SK-N-SH treated with all-trans-retinoic acid at 6 μM for 48 hours (cell line): Measurements from ENCODE around the gene CTU1.

Source experiments
- ATAC-seq: fragments of 200-7000 bp; cut with Tn5 transposase; 3 replicates; pipeline ENCODE4 v1.9.1; 2020; ENCODE audit warnings: mild to moderate bottlenecking, moderate library complexity
- ARNTL ChIP-seq: fragments of 450-650 bp; formaldehyde crosslinking; IDR thresholded peaks from 2 replicates; pipeline ENCODE4 v1.5.0; 2020; ENCODE audit warnings: low read depth, mild to moderate bottlenecking, moderate library complexity, borderline replicate concordance
- BACH2 ChIP-seq: fragments of 250-450 bp; sonication (Bioruptor Pico); IDR thresholded peaks from 2 replicates; pipeline ENCODE4 v1.9.0; 2021; ENCODE audit warnings: mild to moderate bottlenecking, borderline replicate concordance
- CSDC2 ChIP-seq: fragments of 250-450 bp; sonication (Bioruptor Pico); IDR thresholded peaks from 2 replicates; pipeline ENCODE4 v1.5.0; 2020; ENCODE audit warnings: mild to moderate bottlenecking, moderate library complexity
- ESRRG ChIP-seq: fragments of 250-450 bp; sonication (Bioruptor Pico); IDR thresholded peaks from 2 replicates; pipeline ENCODE4 v1.6.1; 2021; ENCODE audit warnings: mild to moderate bottlenecking
- GLIS3 ChIP-seq: fragments of 250-450 bp; sonication (Bioruptor Pico); IDR thresholded peaks from 2 replicates; pipeline ENCODE4 v1.5.0; 2020; ENCODE audit warnings: mild to moderate bottlenecking, moderate library complexity
- ISL1 ChIP-seq: fragments of 250-450 bp; sonication (Bioruptor Pico); IDR thresholded peaks from 2 replicates; pipeline ENCODE4 v2.1.2; 2022; ENCODE audit warnings: mild to moderate bottlenecking, moderate library complexity
- OSR1 ChIP-seq: fragments of 250-450 bp; sonication (Bioruptor Pico); IDR thresholded peaks from 2 replicates; pipeline ENCODE4 v1.8.0; 2022; ENCODE audit warnings: moderate library complexity, mild to moderate bottlenecking, inconsistent platforms
- PATZ1 ChIP-seq: fragments of 250-450 bp; sonication (Bioruptor Pico); IDR thresholded peaks from 2 replicates; pipeline ENCODE4 v1.8.0; 2020; ENCODE audit warnings: mild to moderate bottlenecking, moderate library complexity, borderline replicate concordance
- PPARA ChIP-seq: fragments of 250-450 bp; sonication (Bioruptor Pico); IDR thresholded peaks from 2 replicates; pipeline ENCODE4 v1.5.0; 2020; ENCODE audit warnings: mild to moderate bottlenecking, borderline replicate concordance
- RARB ChIP-seq: fragments of 250-450 bp; sonication (Bioruptor Pico); IDR thresholded peaks from 2 replicates; pipeline ENCODE4 v1.8.0; 2021; ENCODE audit warnings: mild to moderate bottlenecking, moderate library complexity
- SNAI2 ChIP-seq: fragments of 250-450 bp; sonication (Bioruptor Pico); IDR thresholded peaks from 2 replicates; pipeline ENCODE4 v1.5.0; 2020; ENCODE audit warnings: mild to moderate bottlenecking, moderate library complexity
- TCF4 ChIP-seq: fragments of 250-450 bp; sonication (Bioruptor Pico); IDR thresholded peaks from 2 replicates; pipeline ENCODE4 v1.8.0; 2021; ENCODE audit warnings: mild to moderate bottlenecking, moderate library complexity, borderline replicate concordance
- TOX ChIP-seq: fragments of 250-450 bp; sonication (Bioruptor Pico); IDR thresholded peaks from 2 replicates; pipeline ENCODE4 v1.8.0; 2021; ENCODE audit warnings: mild to moderate bottlenecking, moderate library complexity, borderline replicate concordance
- ZC3H10 ChIP-seq: fragments of 250-450 bp; sonication (Bioruptor Pico); IDR thresholded peaks from 2 replicates; pipeline ENCODE4 v1.5.1; 2021; ENCODE audit warnings: mild to moderate bottlenecking, moderate library complexity
- ZFP30 ChIP-seq: fragments of 450-650 bp; formaldehyde crosslinking; IDR thresholded peaks from 2 replicates; pipeline ENCODE4 v1.5.0; 2022; ENCODE audit warnings: mild to moderate bottlenecking, moderate library complexity
- ZNF70 ChIP-seq: fragments of 450-650 bp; formaldehyde crosslinking; IDR thresholded peaks from 2 replicates; pipeline ENCODE4 v1.5.0; 2020; ENCODE audit warnings: mild to moderate bottlenecking, moderate library complexity
- ZNF8 ChIP-seq: fragments of 450-650 bp; formaldehyde crosslinking; IDR thresholded peaks from 2 replicates; pipeline ENCODE4 v1.5.0; 2020; ENCODE audit warnings: mild to moderate bottlenecking, moderate library complexity
- TF ChIP-seq, protein P1 (sequence below): fragments of 250-450 bp; sonication (Bioruptor Pico); IDR thresholded peaks from 2 replicates; pipeline ENCODE4 v1.5.1; 2020; ENCODE audit warnings: low read depth, mild to moderate bottlenecking, moderate library complexity
- TF ChIP-seq, protein P2 (sequence below): fragments of 250-450 bp; sonication (Bioruptor Pico); IDR thresholded peaks from 2 replicates; pipeline ENCODE4 v1.8.0; 2021; ENCODE audit warnings: low read depth, mild to moderate bottlenecking, moderate library complexity, borderline replicate concordance
- TF ChIP-seq, protein P3 (sequence below): fragments of 250-450 bp; sonication (Bioruptor Pico); IDR thresholded peaks from 2 replicates; pipeline ENCODE4 v1.5.1; 2021; ENCODE audit warnings: mild to moderate bottlenecking, moderate library complexity
- TF ChIP-seq, protein P4 (sequence below): fragments of 250-450 bp; sonication (Bioruptor Pico); IDR thresholded peaks from 2 replicates; pipeline ENCODE4 v1.5.0; 2020; ENCODE audit warnings: mild to moderate bottlenecking, moderate library complexity

CTU1 gene

GRCh38 chr19:51070334-51071094 is 37.7 kb downstream of the CTU1 start (continued):
- no peak for TF ChIP-seq ZNF8 (CRISPR knock-in tag)
- no peak for TF ChIP-seq TOX (CRISPR knock-in tag)
- TF ChIP-seq, protein P1, sequence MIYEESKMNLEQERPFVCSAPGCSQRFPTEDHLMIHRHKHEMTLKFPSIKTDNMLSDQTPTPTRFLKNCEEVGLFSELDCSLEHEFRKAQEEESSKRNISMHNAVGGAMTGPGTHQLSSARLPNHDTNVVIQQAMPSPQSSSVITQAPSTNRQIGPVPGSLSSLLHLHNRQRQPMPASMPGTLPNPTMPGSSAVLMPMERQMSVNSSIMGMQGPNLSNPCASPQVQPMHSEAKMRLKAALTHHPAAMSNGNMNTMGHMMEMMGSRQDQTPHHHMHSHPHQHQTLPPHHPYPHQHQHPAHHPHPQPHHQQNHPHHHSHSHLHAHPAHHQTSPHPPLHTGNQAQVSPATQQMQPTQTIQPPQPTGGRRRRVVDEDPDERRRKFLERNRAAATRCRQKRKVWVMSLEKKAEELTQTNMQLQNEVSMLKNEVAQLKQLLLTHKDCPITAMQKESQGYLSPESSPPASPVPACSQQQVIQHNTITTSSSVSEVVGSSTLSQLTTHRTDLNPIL (CRISPR knock-in tag), result no peak
- no peak for TF ChIP-seq ZNF70
- no peak for TF ChIP-seq ESRRG (CRISPR knock-in tag)
- no peak for TF ChIP-seq CSDC2 (CRISPR knock-in tag)
- TF ChIP-seq ZC3H10, result no peak
- TF ChIP-seq ISL1 (CRISPR knock-in tag), result no peak
- TF ChIP-seq SNAI2 (CRISPR knock-in tag), result no peak

DNA sequence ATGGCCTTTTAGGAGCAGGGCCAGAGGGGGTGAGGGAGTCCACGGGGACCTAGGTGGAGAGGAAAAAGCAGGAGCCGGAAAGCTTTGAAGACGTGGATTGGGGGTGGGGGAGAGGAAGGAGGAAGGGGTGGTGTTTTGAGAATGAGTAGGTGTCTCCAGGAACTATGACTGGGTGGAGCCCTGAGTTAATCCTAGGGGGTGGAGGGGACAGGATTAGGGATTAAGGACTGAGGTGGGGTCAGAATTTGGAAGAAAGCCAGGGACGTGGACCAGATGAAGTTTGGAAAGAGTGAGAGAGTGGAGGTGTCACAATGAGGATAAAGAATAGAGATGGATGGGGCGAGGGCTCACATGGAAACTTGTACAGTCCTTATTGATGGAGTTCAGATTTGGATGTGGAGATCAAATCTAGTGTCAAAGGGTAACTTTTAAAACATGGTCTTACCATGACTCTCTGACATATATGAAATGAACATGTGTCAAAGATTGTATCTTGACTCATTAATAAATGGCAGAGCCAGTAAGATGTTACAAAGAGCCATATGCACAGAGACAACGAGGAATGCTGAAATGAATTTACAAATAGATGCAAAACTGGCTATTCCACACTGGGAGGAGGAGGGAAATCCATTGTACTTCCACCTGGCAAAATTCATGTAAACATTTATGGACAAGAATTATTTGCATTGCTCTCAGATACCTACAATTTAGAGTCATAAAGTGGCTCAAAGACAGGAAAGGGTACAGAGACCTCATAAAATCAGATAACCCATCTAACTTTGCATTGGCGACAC is 41.6 kb downstream of the CTU1 start:
- TF ChIP-seq ZFP30 (CRISPR knock-in tag) (no peak), OSR1 (no peak), ZC3H10 (no peak), ZNF8 (CRISPR knock-in tag) (no peak), ZNF70 (no peak), PPARA (CRISPR knock-in tag) (no peak), GLIS3 (CRISPR knock-in tag) (no peak), ARNTL (CRISPR knock-in tag) (no peak), RARB (CRISPR knock-in tag) (no peak), SNAI2 (CRISPR knock-in tag) (no peak), ESRRG (CRISPR knock-in tag) (no peak), BACH2 (no peak), TCF4 (CRISPR knock-in tag) (no peak), CSDC2 (CRISPR knock-in tag) (no peak), PATZ1 (CRISPR knock-in tag) (no peak)
- TF ChIP-seq, protein P2, sequence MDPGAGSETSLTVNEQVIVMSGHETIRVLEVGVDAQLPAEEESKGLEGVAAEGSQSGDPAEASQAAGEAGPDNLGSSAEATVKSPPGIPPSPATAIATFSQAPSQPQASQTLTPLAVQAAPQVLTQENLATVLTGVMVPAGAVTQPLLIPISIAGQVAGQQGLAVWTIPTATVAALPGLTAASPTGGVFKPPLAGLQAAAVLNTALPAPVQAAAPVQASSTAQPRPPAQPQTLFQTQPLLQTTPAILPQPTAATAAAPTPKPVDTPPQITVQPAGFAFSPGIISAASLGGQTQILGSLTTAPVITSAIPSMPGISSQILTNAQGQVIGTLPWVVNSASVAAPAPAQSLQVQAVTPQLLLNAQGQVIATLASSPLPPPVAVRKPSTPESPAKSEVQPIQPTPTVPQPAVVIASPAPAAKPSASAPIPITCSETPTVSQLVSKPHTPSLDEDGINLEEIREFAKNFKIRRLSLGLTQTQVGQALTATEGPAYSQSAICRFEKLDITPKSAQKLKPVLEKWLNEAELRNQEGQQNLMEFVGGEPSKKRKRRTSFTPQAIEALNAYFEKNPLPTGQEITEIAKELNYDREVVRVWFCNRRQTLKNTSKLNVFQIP (CRISPR knock-in tag), result no peak
- TF ChIP-seq, protein P3, sequence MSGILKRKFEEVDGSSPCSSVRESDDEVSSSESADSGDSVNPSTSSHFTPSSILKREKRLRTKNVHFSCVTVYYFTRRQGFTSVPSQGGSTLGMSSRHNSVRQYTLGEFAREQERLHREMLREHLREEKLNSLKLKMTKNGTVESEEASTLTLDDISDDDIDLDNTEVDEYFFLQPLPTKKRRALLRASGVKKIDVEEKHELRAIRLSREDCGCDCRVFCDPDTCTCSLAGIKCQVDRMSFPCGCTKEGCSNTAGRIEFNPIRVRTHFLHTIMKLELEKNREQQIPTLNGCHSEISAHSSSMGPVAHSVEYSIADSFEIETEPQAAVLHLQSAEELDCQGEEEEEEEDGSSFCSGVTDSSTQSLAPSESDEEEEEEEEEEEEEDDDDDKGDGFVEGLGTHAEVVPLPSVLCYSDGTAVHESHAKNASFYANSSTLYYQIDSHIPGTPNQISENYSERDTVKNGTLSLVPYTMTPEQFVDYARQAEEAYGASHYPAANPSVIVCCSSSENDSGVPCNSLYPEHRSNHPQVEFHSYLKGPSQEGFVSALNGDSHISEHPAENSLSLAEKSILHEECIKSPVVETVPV, result no peak
- TF ChIP-seq, protein P1 (CRISPR knock-in tag), result no peak
- no peak for ATAC-seq

GRCh38 chr19:51065221-51065960 is 42.8 kb downstream of the CTU1 start:
- ATAC-seq, result no peak
- TF ChIP-seq ARNTL (CRISPR knock-in tag) (no peak), ZNF8 (CRISPR knock-in tag) (no peak), GLIS3 (CRISPR knock-in tag) (no peak), ZNF70 (no peak), ESRRG (CRISPR knock-in tag) (no peak), RARB (CRISPR knock-in tag) (no peak)
- TF ChIP-seq, protein P2 (CRISPR knock-in tag), result no peak
- TF ChIP-seq, protein P4, sequence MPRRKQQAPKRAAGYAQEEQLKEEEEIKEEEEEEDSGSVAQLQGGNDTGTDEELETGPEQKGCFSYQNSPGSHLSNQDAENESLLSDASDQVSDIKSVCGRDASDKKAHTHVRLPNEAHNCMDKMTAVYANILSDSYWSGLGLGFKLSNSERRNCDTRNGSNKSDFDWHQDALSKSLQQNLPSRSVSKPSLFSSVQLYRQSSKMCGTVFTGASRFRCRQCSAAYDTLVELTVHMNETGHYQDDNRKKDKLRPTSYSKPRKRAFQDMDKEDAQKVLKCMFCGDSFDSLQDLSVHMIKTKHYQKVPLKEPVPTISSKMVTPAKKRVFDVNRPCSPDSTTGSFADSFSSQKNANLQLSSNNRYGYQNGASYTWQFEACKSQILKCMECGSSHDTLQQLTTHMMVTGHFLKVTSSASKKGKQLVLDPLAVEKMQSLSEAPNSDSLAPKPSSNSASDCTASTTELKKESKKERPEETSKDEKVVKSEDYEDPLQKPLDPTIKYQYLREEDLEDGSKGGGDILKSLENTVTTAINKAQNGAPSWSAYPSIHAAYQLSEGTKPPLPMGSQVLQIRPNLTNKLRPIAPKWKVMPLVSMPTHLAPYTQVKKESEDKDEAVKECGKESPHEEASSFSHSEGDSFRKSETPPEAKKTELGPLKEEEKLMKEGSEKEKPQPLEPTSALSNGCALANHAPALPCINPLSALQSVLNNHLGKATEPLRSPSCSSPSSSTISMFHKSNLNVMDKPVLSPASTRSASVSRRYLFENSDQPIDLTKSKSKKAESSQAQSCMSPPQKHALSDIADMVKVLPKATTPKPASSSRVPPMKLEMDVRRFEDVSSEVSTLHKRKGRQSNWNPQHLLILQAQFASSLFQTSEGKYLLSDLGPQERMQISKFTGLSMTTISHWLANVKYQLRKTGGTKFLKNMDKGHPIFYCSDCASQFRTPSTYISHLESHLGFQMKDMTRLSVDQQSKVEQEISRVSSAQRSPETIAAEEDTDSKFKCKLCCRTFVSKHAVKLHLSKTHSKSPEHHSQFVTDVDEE (CRISPR knock-in tag), result no peak
